SK-N-SH (cell line): ENCODE data around the gene PHYKPL. TPM values are rescaled to one million over a fixed set of nuclear protein-coding genes. Genes with fewer than 3 reads are reported as not detected.

Experiments
- CTCF ChIA-PET: fragments of 300-600, 350-600 bp; formaldehyde crosslinking; extraction: SDS; loops from one replicate; lab custom pipeline; 2021; lab: Yijun Ruan, JAX
- POLR2A ChIA-PET: fragments of 350-600 bp; sonication (Branson Sonifier 250); formaldehyde crosslinking; extraction: SDS; loops from one replicate; lab custom pipeline; 2020; ENCODE audit warnings: antibody characterized with exemption, inconsistent platforms; lab: Yijun Ruan, JAX
- DNase-seq: peaks from one replicate; pipeline ENCODE4 v3.0.0; 2012
- H2AFZ ChIP-seq: fragments of 200-600 bp; sonication (generic); 2 replicates; pipeline ENCODE4 v1.8.1; 2016; ENCODE audit warnings: antibody characterized with exemption, mild to moderate bottlenecking, low read depth
- H3F3A ChIP-seq: fragments of 200-600 bp; sonication (generic); replicated peaks from 2 replicates; pipeline ENCODE3; 2016; ENCODE audit warnings: antibody characterized with exemption, mild to moderate bottlenecking; ENCODE audit not compliant: insufficient read depth
- H3K27ac ChIP-seq, 2 experiments: fragments of 200-500 bp in 1 of 2; fragments of 200-600 bp in 1 of 2; sonication (Bioruptor generic) in 1 of 2; sonication (generic), shearing (Covaris generic) in 1 of 2; 2 replicates each; pipeline versions ENCODE4 v1.5.1 to v1.6.1; 2014 to 2016; ENCODE audit warnings: low read depth in 2 of 2, inconsistent platforms in 1 of 2, low read length in 1 of 2, mild to moderate bottlenecking in 1 of 2, mixed read lengths in 1 of 2
- H3K27me3 ChIP-seq: fragments of 200-600 bp; sonication (generic), shearing (Covaris generic); 2 replicates; pipeline ENCODE4 v1.6.1; 2016; ENCODE audit warnings: mixed run types; ENCODE audit not compliant: insufficient read depth
- H3K36me3 ChIP-seq, 2 experiments: fragments of 200-500 bp in 1 of 2; fragments of 200-600 bp in 1 of 2; sonication (Bioruptor generic) in 1 of 2; sonication (generic) in 1 of 2; replicated peaks in 1 of 2; 2 replicates each; pipeline versions ENCODE3 to v1.5.1; 2014 to 2016; ENCODE audit warnings: low read length in 1 of 2, mild to moderate bottlenecking in 1 of 2; ENCODE audit not compliant: insufficient read depth in 2 of 2, control insufficient read depth in 1 of 2
- H3K4me1 ChIP-seq, 2 experiments: fragments of 200-500 bp in 1 of 2; fragments of 200-600 bp in 1 of 2; sonication (Bioruptor generic) in 1 of 2; sonication (generic), shearing (Covaris generic) in 1 of 2; 2 replicates each; pipeline versions ENCODE4 v1.5.1 to v1.6.1; 2014 to 2016; ENCODE audit warnings: low read depth in 1 of 2, low read length in 1 of 2, mixed run types in 1 of 2; ENCODE audit not compliant: insufficient read depth in 2 of 2, control insufficient read depth in 1 of 2
- H3K4me2 ChIP-seq: fragments of 200-600 bp; sonication (generic), shearing (Covaris generic); 2 replicates; pipeline ENCODE4 v1.6.1; 2017; ENCODE audit warnings: mixed run types
- H3K4me3 ChIP-seq, 2 experiments: fragments of 200-500 bp in 1 of 2; fragments of 200-600 bp in 1 of 2; sonication (Bioruptor generic) in 1 of 2; sonication (generic), shearing (Covaris generic) in 1 of 2; 2 replicates each; pipeline versions ENCODE4 v1.5.1 to v1.8.1; 2014 to 2016; ENCODE audit warnings: low read depth in 2 of 2, inconsistent platforms in 1 of 2, low read length in 1 of 2, mild to moderate bottlenecking in 1 of 2, mixed read lengths in 1 of 2, moderate library complexity in 1 of 2
- H3K79me2 ChIP-seq: fragments of 200-600 bp; sonication (generic); 2 replicates; pipeline ENCODE4 v1.8.1; 2017; ENCODE audit warnings: mild to moderate bottlenecking; ENCODE audit not compliant: insufficient read depth
- H3K9ac ChIP-seq: fragments of 200-600 bp; sonication (generic); 2 replicates; pipeline ENCODE4 v1.6.1; 2017; ENCODE audit warnings: mixed run types
- H3K9me2 ChIP-seq: fragments of 200-600 bp; sonication (generic); 2 replicates; pipeline ENCODE4 v1.6.1; 2017; ENCODE audit warnings: mixed run types
- H3K9me3 ChIP-seq: fragments of 200-600 bp; sonication (generic); 2 replicates; pipeline ENCODE4 v1.6.1; 2017; ENCODE audit warnings: mixed run types, mild to moderate bottlenecking, moderate library complexity
- H4K20me1 ChIP-seq: fragments of 200-600 bp; sonication (generic); 2 replicates; pipeline ENCODE4 v1.6.1; 2017; ENCODE audit warnings: mild to moderate bottlenecking, mixed run types; ENCODE audit not compliant: insufficient read depth
- CHD2 ChIP-seq: fragments of 150-350 bp; IDR thresholded peaks from 2 replicates; pipeline ENCODE4 v1.6.1; 2018; ENCODE audit warnings: low read length; ENCODE audit not compliant: partially characterized antibody
- ELF1 ChIP-seq: IDR thresholded peaks from 2 replicates; pipeline ENCODE4 v1.4.0; 2012
- EP300 ChIP-seq, 2 experiments: IDR thresholded peaks; 2 replicates each; pipeline versions ENCODE4 v1.4.0 to v1.6.1; 2012; ENCODE audit warnings: borderline replicate concordance in 1 of 2, low read depth in 1 of 2, low read length in 1 of 2
- EZH2phosphoT487 ChIP-seq: fragments of 200-600 bp; sonication (generic); IDR thresholded peaks from 2 replicates; pipeline ENCODE4 v1.6.1; 2017; ENCODE audit warnings: low read depth, mixed run types, mild to moderate bottlenecking, antibody characterized with exemption, moderate library complexity, borderline replicate concordance
- FOSL2 ChIP-seq: IDR thresholded peaks from 2 replicates; pipeline ENCODE4 v1.4.0; 2012; ENCODE audit warnings: low read depth, mild to moderate bottlenecking, moderate library complexity, borderline replicate concordance
- FOXJ3 ChIP-seq: sonication (generic); formaldehyde crosslinking; IDR thresholded peaks from 2 replicates; pipeline ENCODE4 v1.5.1; 2020; ENCODE audit warnings: mild to moderate bottlenecking, missing genetic modification reagents
- FOXM1 ChIP-seq: IDR thresholded peaks from 2 replicates; pipeline ENCODE4 v1.4.0; 2012; ENCODE audit warnings: low read depth, mild to moderate bottlenecking
- GATA2 ChIP-seq: sonication (generic); formaldehyde crosslinking; IDR thresholded peaks from 2 replicates; pipeline ENCODE4 v1.5.0; 2020; ENCODE audit warnings: mild to moderate bottlenecking, missing genetic modification reagents
- JUND ChIP-seq: IDR thresholded peaks from 2 replicates; pipeline ENCODE4 v1.4.0; 2012
- MAX ChIP-seq: IDR thresholded peaks from 2 replicates; pipeline ENCODE4 v1.4.0; 2012; ENCODE audit warnings: low read depth
- NRF1 ChIP-seq: IDR thresholded peaks from 2 replicates; pipeline ENCODE4 v1.6.1; 2012; ENCODE audit warnings: low read depth, mild to moderate bottlenecking, low read length
- RAD21 ChIP-seq: IDR thresholded peaks from 2 replicates; pipeline ENCODE4 v1.6.1; 2012; ENCODE audit warnings: mild to moderate bottlenecking, low read length
- RCOR1 ChIP-seq: fragments of 150-350 bp; IDR thresholded peaks from 2 replicates; pipeline ENCODE4 v1.6.1; 2017; ENCODE audit warnings: antibody characterized with exemption, low read length
- SIN3A ChIP-seq: IDR thresholded peaks from 2 replicates; pipeline ENCODE4 v1.6.1; 2012; ENCODE audit warnings: low read depth, mild to moderate bottlenecking, low read length, moderate library complexity, borderline replicate concordance
- TAF1 ChIP-seq: IDR thresholded peaks from 2 replicates; pipeline ENCODE4 v1.6.1; 2012; ENCODE audit warnings: low read depth, mild to moderate bottlenecking, low read length, moderate library complexity, borderline replicate concordance
- TCF12 ChIP-seq: IDR thresholded peaks from 2 replicates; pipeline ENCODE4 v1.4.0; 2012
- TEAD4 ChIP-seq: IDR thresholded peaks from 2 replicates; pipeline ENCODE4 v1.4.0; 2012; ENCODE audit warnings: mild to moderate bottlenecking, borderline replicate concordance; ENCODE audit not compliant: insufficient read depth
- USF2 ChIP-seq: fragments of 150-350 bp; IDR thresholded peaks from 2 replicates; pipeline ENCODE4 v1.6.1; 2017; ENCODE audit warnings: antibody characterized with exemption, low read length, low read depth, borderline replicate concordance
- YY1 ChIP-seq: IDR thresholded peaks from 2 replicates; pipeline ENCODE4 v1.4.0; 2012; ENCODE audit warnings: low read depth, mild to moderate bottlenecking
- WGBS: methylation state at CpG from one replicate; pipeline ENCODE4 v1.1.6; 2017; ENCODE audit warnings: low lambda C conversion rate; 5-methylcytosine and 5-hydroxymethylcytosine counted together
- polyA plus RNA-seq, 3 experiments: library from polyadenylated mRNA; depleted of rRNA; stranded (reverse); fragments of >200 nt; gene quantifications; 2 replicates each; pipeline ENCODE4 v1.2.3, GENCODE V29; 2012

Gene PHYKPL
- polyA plus RNA-seq, 1 of the 3 experiments (the other 2 are of a cell fraction): 46.8 TPM

- no peaks in the 10 kb centered on the region for H4K20me1 ChIP-seq
- TF ChIP-seq TEAD4 (no peak), GATA2 (CRISPR knock-in tag) (no peak), TAF1 (no peak), TCF12 (no peak), USF2 (no peak), NRF1 (no peak), FOXJ3 (CRISPR knock-in tag) (no peak), RAD21 (no peak), EZH2phosphoT487 (no peak), FOXM1 (no peak), EP300 (IDR thresholded peaks at IDR 0.05; ENCODE audit: borderline replicate concordance in 1 of 2, low read depth in 1 of 2, low read length in 1 of 2) (no peak), CHD2 (no peak), YY1 (no peak)
- POLR2A ChIA-PET: interaction anchor here (0.7 kb wide), 1 partner anchor 352 kb away, joined by 3 read pairs; no protein-coding TSS in a partner anchor
- H3K36me3 ChIP-seq: no peaks in the 10 kb centered on the region
- no peaks in the 10 kb centered on the region for H3K9me2 ChIP-seq
- H3K4me3 ChIP-seq: no peak overlapping the region
- no peak overlapping the region for H3K9ac ChIP-seq
- H3K27ac ChIP-seq: peak overlapping the region in 1 of 2 experiments; percentile 67; a peak in 1 of 4 replicates
- 47% methylated on average over 9 of the region's 13 CpGs for WGBS
- no peak for DNase-seq
- H3K9me3 ChIP-seq: no peaks in the 10 kb centered on the region
- H2AFZ ChIP-seq: no peak overlapping the region
- no peaks in the 10 kb centered on the region for H3K79me2 ChIP-seq
- CTCF ChIA-PET: interaction anchor here (0.6 to 12.2 kb wide), 8 partner anchors 10 to 354 kb away, joined by 3 to 147 read pairs (median 3); partner anchors contain the start of gene COL23A1
- H3K4me1 ChIP-seq: peaks cover 5 to 39% of the 10 kb centered on the region in 2 experiments; a peak in 1 of 4 replicates
- no peak overlapping the region for H3K4me2 ChIP-seq
- no peaks in the 10 kb centered on the region for H3K27me3 ChIP-seq
- H3F3A ChIP-seq: peaks cover 11% of the 10 kb centered on the region
Measured at GRCh38 chr5:178237431-178238312, 5.1 kb upstream of the PHYKPL start.

GRCh38 chr5:178236679-178237078 is 4.1 kb upstream of the PHYKPL start:
- WGBS: 58% methylated on average over 4 of the region's 4 CpGs
- ChIA-PET CTCF (interaction anchor here (0.8 to 12.2 kb wide), 6 partner anchors 10 to 355 kb away, joined by 3 to 147 read pairs (median 8); partner anchors contain the start of gene COL23A1), POLR2A (no interaction called here)
- no peaks in the 10 kb centered on the region for H3K36me3 ChIP-seq
- no peak for TF ChIP-seq ELF1
- TF ChIP-seq JUND: no peak
- TF ChIP-seq RAD21: no peak
- TF ChIP-seq SIN3A: no peak
- TF ChIP-seq RCOR1: no peak
- no peak for TF ChIP-seq FOSL2
- TF ChIP-seq USF2: no peak
- TF ChIP-seq TCF12: no peak
- TF ChIP-seq MAX: no peak
- no peak for TF ChIP-seq FOXM1
- TF ChIP-seq TAF1: no peak
- no peak for TF ChIP-seq EZH2phosphoT487
- no peak for DNase-seq
- H3F3A ChIP-seq: peaks cover 11% of the 10 kb centered on the region
- no peak overlapping the region for H3K9ac ChIP-seq
- no peak overlapping the region for H3K4me2 ChIP-seq
- no peaks in the 10 kb centered on the region for H4K20me1 ChIP-seq
- H3K9me3 ChIP-seq: no peaks in the 10 kb centered on the region
- H2AFZ ChIP-seq: no peak overlapping the region
- no peaks in the 10 kb centered on the region for H3K27me3 ChIP-seq
- H3K4me3 ChIP-seq: no peak overlapping the region
- H3K9me2 ChIP-seq: no peaks in the 10 kb centered on the region
- H3K79me2 ChIP-seq: peaks cover 4% of the 10 kb centered on the region; the same call in 1 of the 2 replicates
- H3K27ac ChIP-seq: no peak overlapping the region
- H3K4me1 ChIP-seq: peaks cover 5 to 41% of the 10 kb centered on the region in 2 experiments; a peak in 1 of 4 replicates
